ENCODE measurements around the gene ROR2.
"Not testable (repeated sequence)": the region's sequence is repeated elsewhere in the genome, so short reads cannot be mapped to it uniquely, and the experiment has no call there.

Gene ROR2

GRCh38 chr9:91659529-91660495, 290.2 kb downstream of the ROR2 start:
- peak in 1 of 42 donors; percentile 14 for DNase-seq
- intact Hi-C loops (cut with DNase I): no loop called here

DNA sequence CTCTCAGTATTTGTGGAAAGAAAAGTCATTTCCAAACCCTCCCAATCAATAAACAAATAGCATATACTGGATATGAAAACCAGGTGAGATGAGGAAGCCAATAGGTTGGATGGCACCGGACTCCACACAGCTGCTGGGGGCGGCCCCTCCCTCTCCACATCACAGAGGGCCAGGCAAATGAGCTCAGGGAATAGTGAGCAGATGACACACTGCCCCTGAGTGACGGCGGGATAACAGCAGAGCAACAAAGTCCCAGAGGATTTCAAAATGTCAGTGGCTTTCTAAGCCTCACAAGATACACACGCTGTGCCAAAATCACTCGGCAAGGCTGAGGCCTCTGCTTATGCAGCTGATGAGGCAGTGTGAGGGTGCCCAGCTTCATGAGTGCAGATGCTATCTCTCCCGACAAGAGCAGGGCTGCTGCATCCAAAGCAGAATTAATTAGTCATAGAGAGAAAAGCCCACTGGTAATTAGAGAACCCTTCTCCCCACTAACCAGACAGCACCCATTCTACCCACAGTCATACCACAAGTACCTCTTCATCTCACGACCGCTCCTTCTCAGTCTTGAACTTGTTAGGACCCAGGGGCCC, 291.4 kb downstream of the ROR2 start:
- no peak for DNase-seq
- intact Hi-C loops (cut with DNase I): no loop called here

- no peak for DNase-seq
- intact Hi-C loops (cut with DNase I): no loop called here
These were observed 292.5 kb downstream of the ROR2 start for GRCh38 chr9:91657501-91657900.

DNA sequence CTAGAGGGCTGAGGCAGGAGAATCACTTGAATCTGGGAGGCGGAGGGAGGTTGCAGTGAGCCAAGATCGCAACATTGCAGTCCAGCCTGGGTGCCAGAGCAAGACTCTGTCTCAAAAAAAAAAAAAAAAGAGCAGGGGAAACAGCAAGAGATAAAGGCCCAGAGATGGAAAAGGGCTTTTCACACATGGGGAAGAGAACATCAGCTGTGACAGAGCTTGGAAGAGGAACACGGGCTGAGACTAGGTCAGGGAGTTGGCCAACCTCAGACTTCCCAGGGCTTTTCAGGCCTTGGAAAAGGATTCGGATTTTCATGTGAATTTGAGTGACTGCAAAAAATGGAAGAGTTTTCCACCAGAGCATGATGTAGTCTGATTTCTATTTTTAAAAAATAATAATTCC, 294.4 kb downstream of the ROR2 start:
- intact Hi-C loops (cut with DNase I): no loop called here
- DNase-seq: no peak

DNA sequence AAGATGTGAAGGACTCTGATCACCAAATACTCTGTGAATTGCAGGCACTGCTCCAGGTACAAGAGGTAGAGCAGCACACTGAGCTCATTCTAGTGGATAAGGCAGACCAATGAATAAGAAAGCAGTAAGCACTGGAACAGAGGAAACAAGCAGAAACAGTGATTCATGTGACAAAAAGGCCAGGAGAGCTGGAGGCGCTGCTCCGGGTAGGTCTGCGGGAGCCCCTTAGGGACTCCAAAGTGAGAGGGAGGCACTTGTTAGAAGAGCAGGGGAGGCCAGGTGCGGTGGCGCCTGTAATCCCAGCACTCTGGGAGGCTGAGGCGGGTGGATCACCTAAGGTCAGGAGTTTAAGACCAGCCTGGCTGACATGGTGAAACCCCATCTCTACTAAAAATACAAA, 294.8 kb downstream of the ROR2 start:
- DNase-seq: no peak
- intact Hi-C loops (cut with DNase I): no loop called here

GRCh38 chr9:91654527-91654926, 295.5 kb downstream of the ROR2 start:
- intact Hi-C loops (cut with DNase I): no loop called here
- DNase-seq: no peak

DNA sequence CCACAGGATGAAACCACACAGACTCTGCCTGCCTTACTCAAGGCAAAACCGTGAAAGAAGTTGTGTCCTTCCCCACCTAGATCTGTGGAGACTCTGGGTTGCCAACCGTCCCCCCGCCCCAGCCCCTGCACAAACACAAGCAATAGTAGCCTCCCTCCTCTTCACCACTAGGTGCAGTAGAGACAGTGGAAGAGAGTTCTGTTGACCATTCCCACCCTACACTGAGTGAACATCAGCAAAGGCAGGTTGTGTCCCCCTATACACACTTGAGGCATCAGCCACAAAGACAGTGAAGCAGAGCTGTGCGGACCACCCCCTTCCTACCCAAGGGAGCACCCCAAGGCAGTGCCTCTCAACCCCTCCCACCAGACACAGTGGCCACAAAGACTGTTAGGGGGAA, 302.7 kb downstream of the ROR2 start:
- DNase-seq: no peak
- intact Hi-C loops (cut with DNase I): no loop called here

DNA sequence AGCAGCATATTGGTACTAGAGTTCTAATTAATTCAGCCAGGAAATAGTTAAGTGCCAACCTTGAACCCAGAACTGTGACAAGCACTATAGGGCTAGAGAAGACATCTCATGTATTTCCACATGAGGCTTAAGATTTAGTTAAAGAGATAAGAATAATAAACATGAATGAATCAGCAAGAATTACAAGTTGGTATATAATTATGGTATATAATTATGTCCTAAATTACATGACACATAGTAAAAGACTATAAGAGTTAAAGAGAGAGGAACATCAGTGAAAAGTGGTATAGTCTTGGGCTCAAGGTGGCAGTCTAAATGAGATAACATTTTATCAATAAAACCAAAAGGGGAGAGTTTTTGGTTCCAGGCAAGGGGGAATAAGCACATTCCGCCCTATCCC, 303.3 kb downstream of the ROR2 start:
- intact Hi-C loops (cut with DNase I): no loop called here

DNA sequence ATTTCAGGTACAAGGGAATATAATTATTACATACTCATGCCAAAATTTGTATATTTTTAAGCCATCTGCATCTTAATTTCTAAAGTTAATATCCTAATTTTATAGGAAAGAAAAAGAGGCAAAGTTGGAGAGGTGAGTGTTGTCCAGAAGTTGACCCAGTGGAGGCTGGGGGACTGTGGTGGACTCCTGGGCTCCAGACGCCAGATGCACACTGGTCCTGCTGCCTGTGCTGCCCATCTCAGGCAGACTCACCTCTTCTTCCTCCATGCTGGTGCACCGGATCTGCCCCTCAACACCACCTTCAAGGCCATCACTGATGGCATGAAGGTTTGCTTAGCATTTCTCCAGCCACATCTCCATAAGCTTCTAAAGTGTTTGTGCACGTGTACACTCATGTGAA, 305.6 kb downstream of the ROR2 start:
- intact Hi-C loops (cut with DNase I): no loop called here
- no peak for DNase-seq

More for the DNA sequence above, 303.3 kb downstream of the ROR2 start:
- no peak for DNase-seq

DNA sequence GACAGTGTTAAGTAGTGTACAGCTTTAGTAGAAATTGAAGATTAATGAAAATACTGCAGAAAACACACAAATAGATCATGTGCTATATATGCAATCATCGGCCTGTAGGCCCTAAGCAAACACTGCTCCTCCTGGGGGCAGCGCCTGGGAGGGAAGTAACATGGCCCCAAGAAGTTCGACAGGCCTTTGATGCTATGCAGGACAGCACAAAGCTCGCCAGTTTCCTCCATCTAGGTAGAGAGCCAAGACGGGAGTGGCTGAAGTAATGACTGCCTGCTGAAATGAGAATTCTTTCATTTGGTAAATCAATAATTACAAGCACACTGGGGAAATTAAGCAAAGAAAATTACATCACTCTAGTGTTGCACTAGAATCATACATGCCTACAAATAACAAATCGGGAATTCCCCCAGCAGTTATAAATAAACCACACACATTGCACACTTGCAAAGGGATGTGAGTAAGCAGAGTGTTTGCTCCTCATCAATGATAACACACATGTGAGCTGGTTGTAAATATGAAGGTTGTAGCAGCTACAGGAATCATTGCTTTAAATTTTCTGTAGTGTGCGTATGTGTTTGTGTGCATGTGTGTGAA, 306.4 kb downstream of the ROR2 start:
- DNase-seq: no peak
- intact Hi-C loops (cut with DNase I): no loop called here

DNA sequence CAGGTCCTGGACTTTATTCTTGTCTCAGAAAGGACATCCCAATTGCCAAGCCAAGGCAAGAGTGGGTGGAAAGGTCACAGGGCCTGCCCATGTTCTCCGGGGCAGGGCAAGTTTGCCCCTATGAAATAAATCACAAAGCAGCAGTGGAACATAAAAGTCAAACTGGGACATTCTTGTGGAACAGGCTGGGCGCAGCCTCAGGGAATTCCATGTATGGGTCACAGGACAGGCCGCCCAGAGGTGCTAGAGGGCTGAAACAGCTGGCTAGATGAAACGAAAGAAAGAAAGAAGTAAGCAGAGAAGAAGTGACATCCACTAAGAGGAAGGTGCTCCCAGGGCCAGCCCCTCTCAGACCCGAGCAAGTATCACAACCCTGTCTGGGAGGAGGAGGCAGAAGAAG, 307.3 kb downstream of the ROR2 start:
- no peak for DNase-seq
- intact Hi-C loops (cut with DNase I): no loop called here

DNA sequence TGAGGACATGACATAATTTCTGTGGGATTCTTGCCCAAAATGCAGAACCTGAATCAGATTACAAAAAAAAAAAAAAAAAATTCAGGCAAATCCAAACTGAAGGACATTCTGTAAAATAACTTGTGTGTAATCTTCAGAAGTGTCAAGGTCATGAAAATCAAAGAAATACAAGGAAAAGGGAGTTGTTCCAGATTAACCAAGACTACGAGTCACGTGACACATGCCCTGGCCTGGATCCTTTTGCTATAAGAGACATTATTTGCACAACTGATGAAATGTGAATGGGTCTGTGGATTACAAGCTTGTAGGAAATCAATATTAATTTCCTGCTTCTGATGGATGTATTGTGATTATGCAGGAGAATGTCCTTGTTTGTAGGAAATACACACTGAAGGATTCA, 309.6 kb downstream of the ROR2 start:
- DNase-seq: no peak
- intact Hi-C loops (cut with DNase I): no loop called here

- intact Hi-C loops (cut with DNase I): no loop called here
- no peak for DNase-seq
These were observed 311.0 kb downstream of the ROR2 start for GRCh38 chr9:91639054-91639453.

- intact Hi-C loops (cut with DNase I); DNase-seq: not testable (repeated sequence)
These were observed 315.2 kb downstream of the ROR2 start for GRCh38 chr9:91634832-91635231.

DNA sequence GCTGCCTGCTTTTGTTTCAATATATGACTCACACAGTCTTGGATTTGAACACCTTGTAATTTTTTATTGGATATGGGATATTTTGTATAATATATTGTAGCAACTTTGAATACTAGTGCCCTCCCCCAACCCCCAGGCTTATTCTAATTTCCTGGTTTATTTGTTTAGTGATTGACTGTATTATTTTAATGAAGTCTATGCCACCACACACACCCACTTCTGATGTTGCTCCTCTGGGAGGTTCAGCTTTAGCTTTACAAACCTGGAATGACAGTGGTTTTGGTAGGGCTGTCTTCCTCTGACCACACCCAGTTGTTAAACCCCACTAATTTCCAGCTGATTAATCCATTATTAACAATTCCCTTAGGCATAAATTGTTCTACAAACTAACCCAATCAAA, 320.3 kb downstream of the ROR2 start:
- DNase-seq: no peak
- intact Hi-C loops (cut with DNase I): no loop called here

GRCh38 chr9:91628892-91629291, 321.1 kb downstream of the ROR2 start:
- DNase-seq: no peak
- intact Hi-C loops (cut with DNase I): no loop called here

GRCh38 chr9:91625331-91625730, 324.7 kb downstream of the ROR2 start:
- DNase-seq: no peak
- intact Hi-C loops (cut with DNase I): no loop called here

- intact Hi-C loops (cut with DNase I): no loop called here
- no peak for DNase-seq
These were observed 327.0 kb downstream of the ROR2 start for GRCh38 chr9:91623004-91623403.

- intact Hi-C loops (cut with DNase I); DNase-seq: not testable (repeated sequence)
These were observed 327.9 kb downstream of the ROR2 start for GRCh38 chr9:91622121-91622520.

GRCh38 chr9:91614044-91614443, 336.0 kb downstream of the ROR2 start:
- DNase-seq; intact Hi-C loops (cut with DNase I): not testable (repeated sequence)

All from head of caudate nucleus (tissue), 42 donors.